ENCODE data around the gene ZBTB5.
A peak's percentile ranks its signal among the peaks of the same experiment; 100 is the strongest.
"Not testable (repeated sequence)": the region's sequence is repeated elsewhere in the genome, so short reads cannot be mapped to it uniquely, and the experiment has no call there.

ZBTB5 gene, protein sequence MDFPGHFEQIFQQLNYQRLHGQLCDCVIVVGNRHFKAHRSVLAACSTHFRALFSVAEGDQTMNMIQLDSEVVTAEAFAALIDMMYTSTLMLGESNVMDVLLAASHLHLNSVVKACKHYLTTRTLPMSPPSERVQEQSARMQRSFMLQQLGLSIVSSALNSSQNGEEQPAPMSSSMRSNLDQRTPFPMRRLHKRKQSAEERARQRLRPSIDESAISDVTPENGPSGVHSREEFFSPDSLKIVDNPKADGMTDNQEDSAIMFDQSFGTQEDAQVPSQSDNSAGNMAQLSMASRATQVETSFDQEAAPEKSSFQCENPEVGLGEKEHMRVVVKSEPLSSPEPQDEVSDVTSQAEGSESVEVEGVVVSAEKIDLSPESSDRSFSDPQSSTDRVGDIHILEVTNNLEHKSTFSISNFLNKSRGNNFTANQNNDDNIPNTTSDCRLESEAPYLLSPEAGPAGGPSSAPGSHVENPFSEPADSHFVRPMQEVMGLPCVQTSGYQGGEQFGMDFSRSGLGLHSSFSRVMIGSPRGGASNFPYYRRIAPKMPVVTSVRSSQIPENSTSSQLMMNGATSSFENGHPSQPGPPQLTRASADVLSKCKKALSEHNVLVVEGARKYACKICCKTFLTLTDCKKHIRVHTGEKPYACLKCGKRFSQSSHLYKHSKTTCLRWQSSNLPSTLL

DNA sequence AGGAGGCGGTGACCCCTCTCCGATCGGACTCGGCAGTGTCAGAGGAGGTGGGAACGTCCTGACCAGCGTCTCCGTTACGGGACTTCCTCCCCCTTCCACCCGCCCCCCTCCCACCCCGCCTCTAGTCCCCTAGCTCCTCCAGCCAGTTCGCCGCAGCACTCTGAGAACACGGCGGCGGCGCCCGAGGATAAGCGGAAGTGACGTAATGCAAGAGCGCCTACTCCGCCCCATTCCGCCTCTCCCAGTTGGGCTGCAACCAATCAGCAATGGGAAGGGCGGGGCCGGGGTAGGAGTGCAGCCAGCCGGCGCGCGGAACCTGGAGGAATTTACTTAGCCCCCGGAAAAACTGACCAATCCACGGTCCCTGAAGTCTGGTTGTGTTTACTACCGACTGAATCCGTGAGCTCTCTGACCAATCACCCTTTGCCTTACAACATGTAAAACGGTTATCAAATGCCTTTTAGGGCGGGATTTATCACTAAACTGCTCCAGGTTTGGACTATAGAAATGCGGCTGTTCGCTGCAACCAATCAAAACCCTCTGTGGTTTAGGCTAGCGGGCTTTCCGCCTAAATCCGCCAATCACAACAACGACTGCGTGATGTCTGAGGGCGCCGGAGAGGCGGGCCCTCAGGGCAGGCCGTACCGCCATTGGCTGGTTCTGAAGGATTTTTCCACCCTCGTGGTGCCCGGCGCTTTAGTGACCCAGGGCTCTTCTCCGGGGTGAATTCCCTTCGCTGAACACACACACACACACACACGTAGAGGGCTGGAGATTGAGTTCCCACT is at the start of gene ZBTB5:
ZBTB5 (minus strand) TSS at position 202 of the 788 bp plus-strand sequence. CDS start 22,899 bp downstream, outside the sequence.
- DNase-seq = peak; percentile 98

DNA sequence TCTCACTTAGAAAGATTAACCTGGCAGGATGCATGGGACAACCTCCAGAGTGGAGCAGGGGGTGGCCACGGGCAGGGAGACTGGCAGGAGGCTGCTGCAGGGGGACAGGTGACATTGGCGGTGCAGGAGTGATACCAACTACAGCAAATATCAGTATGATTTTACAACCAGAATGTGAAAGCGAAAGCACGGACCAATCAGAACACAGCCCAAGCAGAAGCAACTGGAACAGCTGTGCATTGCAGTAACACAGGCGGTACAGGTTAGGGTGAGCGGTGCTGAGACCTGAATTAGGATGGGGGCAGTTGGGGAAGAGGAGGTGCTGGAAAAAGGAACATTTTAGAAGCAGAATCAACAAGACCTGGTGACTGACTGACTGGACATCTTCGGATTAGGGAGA is 49.7 kb upstream of the ZBTB5 start:
- DNase-seq = no peak

DNA sequence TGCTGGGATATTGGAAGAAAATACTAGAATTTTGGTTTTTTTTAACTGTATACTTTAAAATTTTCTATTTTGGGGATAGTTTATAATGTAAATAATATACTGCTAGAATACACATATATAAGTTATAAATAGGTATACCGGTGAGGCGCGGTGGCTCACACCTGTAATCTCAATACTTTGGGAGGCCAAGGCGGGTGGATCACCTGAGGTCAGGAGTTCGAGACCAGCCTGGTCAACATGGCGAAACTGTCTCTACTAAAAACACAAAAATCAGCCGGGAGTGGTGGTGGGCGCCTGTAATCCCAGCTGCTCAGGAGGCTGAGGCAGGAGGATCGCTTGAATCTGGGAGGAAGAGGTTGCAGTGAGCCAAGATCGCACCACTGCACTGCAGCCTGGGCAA is 49.2 kb upstream of the ZBTB5 start:
- not testable (repeated sequence) for DNase-seq

DNA sequence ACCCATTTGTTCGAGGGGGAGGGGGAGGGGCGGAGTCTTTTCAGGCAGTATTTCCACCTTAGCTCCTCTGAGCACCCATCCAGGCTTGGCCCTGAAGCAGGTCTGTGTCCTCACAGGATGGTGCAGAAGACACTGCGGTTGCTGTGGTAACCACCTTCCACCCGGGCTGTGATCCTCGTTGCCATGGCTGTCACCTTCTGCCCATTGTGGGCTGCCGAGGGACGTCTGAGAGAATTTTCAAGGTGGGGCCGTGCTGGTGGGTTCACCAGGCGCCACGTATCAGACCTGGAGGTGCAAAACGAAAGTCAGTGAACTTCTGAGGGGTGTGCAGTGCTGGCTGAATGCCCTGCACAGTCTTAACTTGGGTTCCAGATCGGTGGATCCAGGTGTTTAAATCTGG is 47.2 kb upstream of the ZBTB5 start:
- peak; percentile 33 for DNase-seq

DNA sequence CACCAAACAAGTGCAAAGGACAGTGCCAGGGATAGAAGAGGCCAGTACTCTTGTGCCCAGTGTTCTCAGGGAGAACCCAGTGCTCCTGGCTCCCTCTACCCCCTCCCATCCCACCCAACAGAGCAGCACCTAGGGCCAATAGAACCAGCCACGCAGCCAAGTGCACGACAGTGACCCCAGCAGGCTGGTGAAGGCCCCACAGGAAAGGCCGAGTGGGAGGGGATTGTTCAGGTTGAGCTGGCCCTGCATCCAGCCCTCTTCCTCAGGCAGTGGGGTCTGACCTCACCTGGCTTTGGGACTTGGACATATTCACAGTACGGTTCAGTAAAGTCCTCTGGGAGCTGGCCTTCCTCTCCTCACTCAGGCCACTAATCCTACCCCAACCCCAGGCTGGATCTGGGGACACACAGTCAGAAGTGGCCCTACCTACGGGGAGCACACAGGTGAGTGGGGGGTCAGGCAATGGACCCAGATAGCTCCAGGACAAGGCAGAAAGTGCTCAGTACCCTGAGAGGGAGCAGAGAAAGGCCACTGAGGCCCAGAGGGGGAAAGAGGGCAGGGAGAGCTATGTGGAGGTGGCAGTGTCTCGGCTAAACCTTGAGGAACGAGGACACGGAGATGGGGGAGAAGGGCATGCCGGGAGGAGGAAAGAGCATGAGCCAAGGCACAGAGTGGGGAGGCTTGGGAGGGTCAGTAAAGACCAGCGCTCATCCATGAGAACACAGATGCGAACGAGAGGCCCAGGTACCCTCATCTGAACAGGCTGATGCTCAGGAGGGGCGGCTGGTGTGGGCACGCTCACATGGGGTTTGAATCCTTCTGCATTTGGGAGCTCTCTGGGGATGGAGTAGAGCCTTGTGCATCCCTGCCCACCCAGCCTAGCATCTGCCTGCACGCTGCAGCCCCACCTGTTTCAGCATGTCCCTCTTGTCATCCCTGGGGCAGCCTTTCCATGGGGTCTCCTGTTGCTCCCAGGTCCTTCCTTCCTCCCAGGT is 46.1 kb upstream of the ZBTB5 start:
- DNase-seq = no peak

DNA sequence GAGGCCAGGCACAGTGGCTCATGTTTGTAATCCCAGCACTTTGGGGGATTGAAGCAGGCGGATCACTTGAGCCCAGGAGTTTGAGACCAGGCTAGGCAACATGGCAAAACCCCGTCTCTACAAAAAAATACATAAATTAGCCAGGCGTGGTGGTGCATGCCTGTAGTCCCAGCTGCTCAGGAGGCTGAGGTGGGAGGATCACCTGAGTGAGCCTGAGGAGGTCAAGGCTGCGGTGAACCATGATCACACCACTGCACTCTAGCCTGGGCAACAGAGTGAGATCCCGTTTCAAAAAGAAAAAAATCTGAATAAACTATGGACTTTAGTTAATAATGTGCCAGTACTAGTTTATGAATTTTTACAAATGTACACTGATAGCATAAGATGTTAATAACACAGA is 44.8 kb upstream of the ZBTB5 start:
- DNase-seq = not testable (repeated sequence)

DNA sequence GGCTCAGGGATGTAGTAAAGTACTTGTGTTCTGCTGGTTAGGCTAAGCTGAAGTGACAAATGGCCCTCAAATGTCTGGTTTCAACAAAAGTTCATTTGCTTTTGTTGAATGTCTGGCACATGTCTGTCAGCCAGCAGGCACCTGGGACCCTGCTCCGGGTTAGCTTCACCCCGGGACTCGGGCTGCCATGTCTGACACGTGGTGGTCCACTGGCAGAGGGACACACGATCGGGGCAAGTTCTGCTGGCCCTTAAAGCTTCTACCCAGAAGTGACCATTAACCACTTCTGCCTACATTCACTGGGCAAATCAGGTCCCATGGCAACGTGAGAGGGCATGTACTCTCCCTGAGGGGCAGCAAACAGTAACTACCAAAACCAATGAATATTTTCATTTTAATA is 44.3 kb upstream of the ZBTB5 start:
- no peak for DNase-seq

DNA sequence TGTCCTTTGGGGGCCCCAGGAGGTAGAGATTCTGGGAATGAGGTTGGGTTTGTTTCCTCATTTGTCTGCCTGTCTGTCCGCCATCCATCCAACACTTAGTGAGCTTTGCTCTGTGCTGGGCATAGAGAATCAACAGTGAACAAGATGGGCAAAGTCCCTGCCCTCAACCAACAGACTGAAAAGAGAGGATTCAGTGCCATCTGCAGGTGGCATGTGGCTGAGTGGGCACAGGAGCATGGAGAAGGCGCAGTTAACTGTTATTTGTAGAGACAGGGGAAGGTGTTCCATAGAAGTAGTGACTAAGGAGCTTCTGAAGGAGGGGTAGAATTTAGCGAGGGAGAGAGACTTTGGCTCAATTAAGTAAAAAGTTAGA is 43.6 kb upstream of the ZBTB5 start:
- no peak for DNase-seq

DNA sequence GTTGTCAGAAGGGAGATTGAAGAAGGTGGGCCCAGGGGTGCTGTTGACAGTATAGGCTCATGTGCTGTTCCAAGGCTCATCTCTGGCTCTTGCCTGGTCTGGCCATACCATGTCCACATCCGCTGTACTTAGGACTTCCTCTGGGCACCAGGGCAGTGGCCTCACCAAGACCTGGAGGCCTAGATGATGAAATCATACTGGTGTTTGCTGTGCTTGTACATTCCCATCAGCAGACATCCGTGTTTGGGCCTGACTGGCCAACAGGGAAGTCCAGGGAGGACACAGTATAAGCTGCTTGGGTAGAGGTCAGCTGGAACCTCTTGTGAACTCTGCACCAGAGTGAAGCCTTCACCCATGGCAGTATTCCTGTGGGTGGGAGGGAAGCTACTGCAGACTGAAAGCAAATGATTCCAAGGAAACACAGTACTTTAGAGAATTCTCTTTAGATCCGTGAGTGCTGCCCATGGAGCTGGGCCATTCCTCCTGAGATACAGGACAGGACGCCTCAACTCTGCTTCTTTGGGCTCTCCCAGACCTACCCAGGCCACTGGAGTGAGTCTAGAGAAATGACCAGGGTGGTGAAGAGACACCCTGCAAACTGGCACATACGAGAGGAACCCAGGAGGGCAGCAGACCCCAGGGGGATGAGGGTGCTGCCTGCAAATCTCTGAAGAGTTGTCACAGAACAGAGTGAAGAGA is 43.0 kb upstream of the ZBTB5 start:
- no peak for DNase-seq

DNA sequence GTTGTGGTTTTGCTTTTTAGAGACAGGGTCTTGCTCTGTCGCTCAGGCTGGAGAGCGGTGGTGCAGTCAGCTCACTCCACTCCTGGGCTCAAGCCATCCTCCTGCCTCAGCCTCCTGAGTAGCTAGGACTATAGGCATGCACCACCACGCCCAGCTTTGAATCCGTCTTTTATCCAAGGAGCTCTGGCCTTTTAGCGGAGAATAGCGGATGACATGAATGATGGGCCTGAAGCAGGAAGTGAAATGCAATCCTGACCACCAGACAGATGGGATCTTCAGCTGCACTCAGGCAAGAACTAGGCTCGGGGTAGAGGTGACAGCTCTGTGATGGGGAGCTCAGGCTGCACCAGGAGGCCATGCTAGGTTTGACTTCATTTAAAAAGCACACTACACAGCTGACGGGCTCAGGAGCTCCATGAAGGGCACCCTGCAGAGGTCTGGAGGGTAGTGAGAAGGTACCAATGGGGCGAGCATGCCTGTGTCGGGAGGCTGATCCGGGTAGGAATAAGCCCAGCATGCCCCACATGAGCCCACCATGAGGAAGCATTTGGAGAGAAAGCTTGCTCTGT is 42.4 kb upstream of the ZBTB5 start:
- DNase-seq = no peak

DNA sequence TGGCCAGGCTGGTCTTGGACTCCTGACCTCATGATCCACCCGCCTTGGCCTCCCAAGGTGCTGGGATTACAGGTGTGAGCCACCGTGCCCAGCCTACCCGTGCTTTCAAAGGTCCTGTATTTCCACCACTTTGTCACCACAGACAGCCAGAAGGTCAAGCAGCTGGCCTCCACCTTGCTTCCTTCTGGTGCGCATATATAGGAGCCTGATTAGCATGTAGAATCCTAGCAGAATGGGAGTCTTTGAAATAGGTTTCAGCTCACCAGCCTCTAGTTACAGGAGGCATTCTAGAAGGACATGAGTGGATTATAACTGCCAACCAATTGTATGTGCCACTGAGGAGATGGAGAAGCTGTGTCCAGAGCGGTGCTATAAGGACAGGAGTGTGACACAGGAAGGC is 39.4 kb upstream of the ZBTB5 start:
- no peak for DNase-seq

DNA sequence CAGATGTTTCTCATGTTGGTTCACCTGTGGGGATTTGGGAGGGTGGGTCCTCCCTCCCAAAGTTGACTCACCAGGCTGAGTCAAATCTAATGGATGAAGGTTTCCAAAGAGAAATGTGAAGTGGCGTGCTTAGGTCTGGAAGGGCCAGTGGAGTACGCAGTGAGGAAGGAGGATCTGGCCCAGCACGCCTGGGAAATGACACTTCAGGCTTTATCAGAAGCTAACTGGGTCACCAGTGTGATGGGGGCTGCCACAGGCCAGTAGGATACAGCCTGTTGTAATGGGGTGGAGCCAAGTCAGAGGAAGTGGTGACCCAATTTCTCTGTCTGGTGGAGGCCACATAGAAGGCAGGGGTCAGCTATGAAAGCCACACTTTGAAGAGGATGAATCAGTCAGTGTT is 38.5 kb upstream of the ZBTB5 start:
- DNase-seq = no peak

DNA sequence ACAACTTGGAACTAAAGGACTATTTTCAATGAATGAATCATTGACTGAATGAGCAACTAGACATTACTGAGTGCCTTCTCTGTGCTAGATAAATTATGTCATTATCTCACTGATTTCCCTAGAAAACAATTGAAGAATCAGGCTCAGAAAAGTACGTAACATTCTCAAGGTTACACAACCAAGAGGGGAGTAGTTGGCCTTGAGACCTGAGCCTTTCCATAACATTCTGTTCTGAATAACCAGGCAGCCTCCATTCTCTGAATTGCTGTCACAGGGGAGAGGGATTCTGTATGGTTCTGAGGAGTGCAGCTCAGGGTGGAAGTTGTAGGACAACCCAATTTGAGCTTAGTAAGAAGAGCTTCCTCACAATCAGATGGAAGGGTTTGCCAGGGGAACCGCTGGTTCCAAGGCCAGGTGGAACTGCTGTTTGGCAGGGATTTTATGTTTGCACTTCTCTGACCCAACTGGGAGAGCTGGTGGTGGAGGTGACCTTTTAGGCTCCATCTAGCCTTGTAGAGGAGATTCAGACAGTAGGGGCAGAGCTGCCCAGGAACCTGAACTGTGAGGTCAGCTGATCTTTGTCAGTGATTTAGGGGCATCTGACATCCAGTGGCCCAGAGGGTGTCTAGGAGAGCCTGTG is 36.8 kb upstream of the ZBTB5 start:
- no peak for DNase-seq

DNA sequence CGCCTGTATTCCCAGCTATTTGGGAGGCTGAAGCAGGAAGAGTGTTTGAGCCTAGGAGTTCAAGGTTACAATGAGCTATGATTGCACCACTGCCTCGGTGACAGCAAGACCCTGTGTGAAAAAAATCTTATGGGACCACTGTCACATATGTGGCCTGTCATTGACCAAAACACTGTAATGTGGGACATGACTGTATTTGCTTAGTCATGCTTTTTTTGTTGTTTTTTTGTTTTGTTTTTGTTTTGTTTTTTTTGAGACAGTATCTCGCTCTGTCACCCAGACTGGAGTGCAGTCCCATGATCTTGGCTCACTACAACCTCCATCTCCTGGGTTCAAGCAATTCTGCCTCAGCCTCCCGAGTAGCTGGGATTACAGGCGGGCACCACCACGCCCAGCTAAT is 34.0 kb upstream of the ZBTB5 start:
- no peak for DNase-seq

DNA sequence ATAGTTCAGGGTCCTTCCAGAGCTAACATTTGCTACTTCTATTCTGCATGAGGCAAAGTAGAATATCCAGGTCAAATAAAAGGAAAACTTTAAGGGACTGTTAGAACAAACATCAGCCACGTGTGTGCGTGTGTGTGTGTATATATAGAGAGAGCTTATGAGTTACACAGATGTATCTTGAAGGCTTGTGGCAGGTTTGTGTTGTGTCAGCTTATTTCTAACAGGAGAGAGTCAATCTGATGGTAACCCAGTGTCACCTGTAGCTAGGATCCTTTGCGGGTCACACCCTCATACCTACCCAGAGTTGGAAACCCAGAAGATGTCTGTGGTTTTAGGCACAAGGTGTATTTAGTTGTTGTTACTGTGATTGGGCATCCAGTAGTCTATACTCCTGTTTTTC is 33.2 kb upstream of the ZBTB5 start:
- DNase-seq = no peak

DNA sequence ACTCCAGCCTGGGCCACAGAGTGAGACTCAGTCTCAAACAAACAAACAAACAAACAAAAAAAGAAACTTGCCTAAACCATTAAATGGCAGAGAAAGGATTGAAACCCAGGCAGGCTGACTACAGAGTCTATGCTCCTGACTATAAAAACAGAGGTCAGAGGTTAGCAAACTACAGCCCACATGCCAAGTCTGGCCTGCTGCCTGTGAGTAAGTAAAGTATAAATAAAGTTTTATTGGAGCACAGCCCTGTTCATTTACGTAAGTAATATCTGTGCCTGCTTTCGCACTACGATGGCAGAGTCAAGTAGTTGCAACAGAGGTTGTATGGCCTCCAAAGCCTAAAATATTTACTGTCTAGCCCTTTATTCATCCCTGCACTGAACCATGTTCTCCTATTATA is 32.1 kb upstream of the ZBTB5 start:
- DNase-seq = no peak

DNA sequence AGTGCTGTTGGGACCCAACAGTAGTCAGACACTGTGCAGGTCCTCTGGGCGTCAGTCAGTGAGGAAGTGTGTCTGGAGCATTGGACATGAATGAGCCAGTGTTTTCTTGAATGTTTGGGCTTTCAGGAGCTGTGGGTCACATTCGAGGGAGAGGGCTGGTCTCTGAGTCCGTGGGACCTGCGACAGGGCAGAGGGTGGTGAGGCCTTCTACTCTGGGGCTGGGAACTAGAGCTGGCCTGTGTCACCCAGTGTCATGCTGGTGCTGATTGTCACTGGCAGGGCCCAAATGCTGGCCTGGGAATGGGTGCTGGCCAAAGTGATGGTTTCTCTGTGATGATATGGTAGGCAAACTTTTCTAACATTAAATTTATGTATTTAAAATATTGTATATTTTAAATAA is 30.8 kb upstream of the ZBTB5 start:
- DNase-seq = no peak

DNA sequence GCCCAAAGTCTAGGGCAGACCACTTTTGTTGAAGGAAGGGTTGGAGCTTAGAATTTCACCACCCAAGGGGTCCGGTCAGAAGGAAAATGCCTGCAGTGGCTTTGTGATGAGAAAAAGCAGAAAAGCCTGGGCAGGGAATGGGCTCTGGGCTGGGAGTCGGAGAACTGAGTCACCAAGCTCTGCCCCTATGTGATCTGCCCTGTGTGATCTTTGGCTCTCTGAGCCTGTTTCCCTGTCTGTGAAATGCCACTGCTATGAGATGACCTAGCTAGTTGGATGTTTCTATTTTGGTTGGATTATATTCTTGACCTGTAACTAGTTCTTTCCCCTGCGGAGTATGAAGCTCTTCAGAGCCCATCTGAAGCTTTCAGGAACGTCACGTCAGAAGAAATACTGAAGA is 30.3 kb upstream of the ZBTB5 start:
- no peak for DNase-seq

DNA sequence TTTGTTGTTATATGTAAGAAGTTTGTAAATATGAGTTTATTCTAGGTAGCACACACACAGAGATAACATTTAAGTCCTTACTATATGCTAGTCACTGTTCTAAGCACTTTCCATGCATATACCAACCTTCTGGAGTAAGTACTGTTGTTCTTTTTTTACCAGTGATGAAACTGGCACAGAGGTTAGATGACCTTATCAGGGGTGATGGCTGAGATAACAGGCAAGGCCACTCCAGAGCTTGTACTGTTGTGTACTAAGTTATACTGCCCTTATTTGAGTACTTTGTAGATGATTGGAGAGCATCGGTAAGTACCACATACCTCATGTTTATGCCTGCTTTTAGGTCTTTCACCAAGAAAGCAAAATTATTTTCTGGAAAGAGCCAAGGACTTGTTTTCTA is 26.7 kb upstream of the ZBTB5 start:
- DNase-seq = no peak

DNA sequence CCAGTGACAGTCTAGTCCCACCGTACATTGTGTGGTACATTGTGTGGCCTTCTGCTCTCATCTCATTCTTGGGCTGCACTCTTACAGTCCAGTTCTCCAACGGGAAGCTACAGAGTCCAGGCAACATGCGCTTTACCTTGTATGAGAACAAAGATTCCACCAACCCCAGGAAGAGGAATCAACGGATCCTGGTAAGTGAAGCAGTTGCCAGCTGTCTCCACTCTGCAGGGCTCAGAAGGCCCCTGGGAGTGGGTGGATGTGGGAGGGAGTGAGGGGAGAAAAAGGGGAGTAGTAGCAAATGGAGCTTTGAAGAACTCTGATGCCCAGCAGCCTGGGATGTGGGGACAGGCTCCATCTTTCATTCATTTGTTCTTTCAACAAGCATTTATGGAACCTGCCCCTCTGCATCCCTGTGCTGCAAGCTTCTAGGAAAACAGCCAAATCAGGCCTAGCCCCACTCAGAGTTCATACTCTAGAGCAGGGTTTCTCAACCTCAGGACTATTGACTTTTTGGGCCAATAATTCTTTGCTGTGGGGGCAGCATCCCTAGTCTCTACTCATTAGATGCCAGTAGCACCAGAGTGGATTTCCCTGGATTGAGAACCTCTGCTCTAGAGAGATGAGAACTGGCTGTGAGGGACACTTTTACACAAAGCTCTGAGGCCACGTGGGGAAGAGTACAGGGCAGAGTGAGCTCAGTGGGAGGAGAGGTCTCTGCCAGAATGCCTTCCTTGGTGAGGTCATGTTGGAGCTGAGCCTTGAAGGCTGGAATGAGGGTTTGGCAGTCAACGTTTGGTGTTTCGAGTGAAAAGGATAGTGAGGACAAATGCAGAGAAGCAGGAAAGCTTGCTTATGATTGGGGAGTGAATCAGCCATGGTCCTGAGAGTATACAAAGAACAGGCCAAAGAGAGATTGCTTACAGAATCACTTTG is 21.6 kb upstream of the ZBTB5 start:
- no peak for DNase-seq
